Activated CD8-positive, alpha-beta memory T cell treated with anti-CD3 and anti-CD28 coated beads, Interleukin-2, amount 50 U/mL, for 24 hours (primary cell): ENCODE data around the gene KLHDC1.
"Not testable (repeated sequence)": the region's sequence is repeated elsewhere in the genome, so short reads cannot be mapped to it uniquely, and the experiment has no call there.

Source experiments
- DNase-seq: peaks from one replicate; pipeline ENCODE4 v3.0.0-alpha.2; 2020; ENCODE audit errors: extremely low read depth

KLHDC1 gene

GRCh38 chr14:49721733-49722435, 29.0 kb downstream of the KLHDC1 start:
- not testable (repeated sequence) for DNase-seq

GRCh38 chr14:49727171-49727570, 34.3 kb downstream of the KLHDC1 start:
- DNase-seq = no peak

GRCh38 chr14:49732896-49733295, 40.0 kb downstream of the KLHDC1 start:
- DNase-seq = no peak

GRCh38 chr14:49733836-49734235, 40.9 kb downstream of the KLHDC1 start:
- no peak for DNase-seq

- not testable (repeated sequence) for DNase-seq
Measured at GRCh38 chr14:49735669-49736068, 42.7 kb downstream of the KLHDC1 start.

GRCh38 chr14:49745191-49745590, 52.3 kb downstream of the KLHDC1 start:
- DNase-seq = no peak

GRCh38 chr14:49746476-49746875, 53.6 kb downstream of the KLHDC1 start:
- not testable (repeated sequence) for DNase-seq

- DNase-seq = no peak
Measured at GRCh38 chr14:49754570-49755097, 61.7 kb downstream of the KLHDC1 start.

GRCh38 chr14:49755378-49755777, 62.5 kb downstream of the KLHDC1 start:
- DNase-seq = no peak

- DNase-seq = no peak
Measured at GRCh38 chr14:49761839-49762551, 69.1 kb downstream of the KLHDC1 start.

GRCh38 chr14:49766839-49767238, 73.9 kb downstream of the KLHDC1 start:
- no peak for DNase-seq

GRCh38 chr14:49767270-49767570, 74.3 kb downstream of the KLHDC1 start:
- DNase-seq = no peak

- peak; percentile 53 for DNase-seq
Measured at GRCh38 chr14:49767571-49768300, 74.8 kb downstream of the KLHDC1 start, which contains the start of gene KLHDC2. KLHDC2 (plus strand) TSS chr14:49768153; CDS start chr14:49768469, 316 bp downstream.

GRCh38 chr14:49768301-49769121, 75.6 kb downstream of the KLHDC1 start:
- peak; percentile 56 for DNase-seq

GRCh38 chr14:49769171-49769570, 76.3 kb downstream of the KLHDC1 start:
- DNase-seq = no peak

- no peak for DNase-seq
Measured at GRCh38 chr14:49769581-49770211, 76.8 kb downstream of the KLHDC1 start.

GRCh38 chr14:49770212-49770817, 77.4 kb downstream of the KLHDC1 start:
- DNase-seq = no peak

- not testable (repeated sequence) for DNase-seq
Measured at GRCh38 chr14:49771691-49772090, 78.8 kb downstream of the KLHDC1 start.

GRCh38 chr14:49774106-49774505, 81.2 kb downstream of the KLHDC1 start:
- no peak for DNase-seq

- no peak for DNase-seq
Measured at GRCh38 chr14:49778421-49778820, 85.5 kb downstream of the KLHDC1 start.

GRCh38 chr14:49781040-49781439, 88.1 kb downstream of the KLHDC1 start:
- DNase-seq = not testable (repeated sequence)
